Astrocyte (in vitro differentiated cells and primary cell): ENCODE data around the gene RAD51B. TPM values are rescaled to one million over a fixed set of nuclear protein-coding genes. Genes with fewer than 3 reads are reported as not detected.

Source experiments
- DNase-seq: peaks from one replicate; pipeline ENCODE4 v3.0.0-alpha.2; 2010; ENCODE audit warnings: low read depth
- FAIRE-seq: peaks from 2 replicates; lab custom pipeline; 2011; peaks lifted over from hg19 to GRCh38; lab: Jason Lieb, UNC
- H2AFZ ChIP-seq: 2 replicates; pipeline ENCODE4 v1.6.0; 2012; ENCODE audit warnings: low read depth, low read length, inconsistent platforms
- H3K27ac ChIP-seq: 2 replicates; pipeline ENCODE4 v1.5.1; 2011; ENCODE audit warnings: low read depth, low read length, inconsistent platforms
- H3K27me3 ChIP-seq: 2 replicates; pipeline ENCODE4 v1.6.0; 2011; ENCODE audit warnings: low read length, inconsistent platforms; ENCODE audit not compliant: insufficient read depth
- H3K36me3 ChIP-seq: 2 replicates; pipeline ENCODE4 v1.5.1; 2011; ENCODE audit warnings: low read length, inconsistent platforms; ENCODE audit not compliant: insufficient read depth
- H3K4me1 ChIP-seq: 2 replicates; pipeline ENCODE4 v1.5.1; 2011; ENCODE audit warnings: low read length, inconsistent platforms; ENCODE audit not compliant: insufficient read depth
- H3K4me2 ChIP-seq: 2 replicates; pipeline ENCODE4 v1.6.0; 2012; ENCODE audit warnings: low read length, inconsistent platforms
- H3K4me3 ChIP-seq: 2 replicates; pipeline ENCODE4 v1.5.1; 2011; ENCODE audit warnings: low read depth, mild to moderate bottlenecking, low read length, inconsistent platforms; ENCODE audit not compliant: insufficient read depth
- H3K79me2 ChIP-seq: 2 replicates; pipeline ENCODE4 v1.6.0; 2012; ENCODE audit warnings: mild to moderate bottlenecking, low read length, inconsistent platforms; ENCODE audit not compliant: insufficient read depth
- H3K9ac ChIP-seq: 2 replicates; pipeline ENCODE4 v1.6.0; 2012; ENCODE audit warnings: mild to moderate bottlenecking, low read length, inconsistent platforms
- H3K9me3 ChIP-seq: 2 replicates; pipeline ENCODE4 v1.5.1; 2012; ENCODE audit warnings: low read depth, mild to moderate bottlenecking, low read length, inconsistent platforms; ENCODE audit not compliant: insufficient read depth
- H4K20me1 ChIP-seq: 2 replicates; pipeline ENCODE4 v1.6.0; 2012; ENCODE audit warnings: low read length, inconsistent platforms; ENCODE audit not compliant: insufficient read depth
- H3K27ac Mint-ChIP-seq: one replicate; pipeline ENCODE4 v1.8.0; 2021; ENCODE audit warnings: mild to moderate bottlenecking, mixed read lengths; ENCODE audit not compliant: unreplicated experiment
- H3K27me3 Mint-ChIP-seq: one replicate; pipeline ENCODE4 v1.8.0; 2021; ENCODE audit warnings: low read depth, mixed read lengths; ENCODE audit not compliant: unreplicated experiment
- H3K36me3 Mint-ChIP-seq: one replicate; pipeline ENCODE4 v1.8.0; 2021; ENCODE audit warnings: low read depth, mixed read lengths; ENCODE audit not compliant: unreplicated experiment
- H3K4me1 Mint-ChIP-seq: one replicate; pipeline ENCODE4 v1.8.0; 2021; ENCODE audit warnings: low read depth, mixed read lengths; ENCODE audit not compliant: unreplicated experiment
- H3K4me3 Mint-ChIP-seq: one replicate; pipeline ENCODE4 v1.8.0; 2021; ENCODE audit warnings: mild to moderate bottlenecking, moderate library complexity, mixed read lengths; ENCODE audit not compliant: unreplicated experiment
- H3K9me3 Mint-ChIP-seq: one replicate; pipeline ENCODE4 v1.8.0; 2021; ENCODE audit warnings: mild to moderate bottlenecking, mixed read lengths; ENCODE audit not compliant: unreplicated experiment
- EZH2 ChIP-seq: IDR thresholded peaks from 2 replicates; pipeline ENCODE4 v1.6.1; 2012; ENCODE audit warnings: mild to moderate bottlenecking, low read length, inconsistent platforms; ENCODE audit not compliant: insufficient read depth
- total RNA-seq: library from RNA; stranded (reverse); gene quantifications from 2 replicates; pipeline ENCODE4 v1.2.1, GENCODE V29; 2021
- TF ChIP-seq, protein P1 (sequence below): IDR thresholded peaks from 2 replicates; pipeline ENCODE4 v1.5.1; 2011; ENCODE audit warnings: low read depth, mild to moderate bottlenecking, inconsistent platforms, low read length, moderate library complexity; ENCODE audit not compliant: insufficient read depth

The RAD51B gene
- total RNA-seq, 1 donor from 2014 or later: 10.8 TPM

DNA sequence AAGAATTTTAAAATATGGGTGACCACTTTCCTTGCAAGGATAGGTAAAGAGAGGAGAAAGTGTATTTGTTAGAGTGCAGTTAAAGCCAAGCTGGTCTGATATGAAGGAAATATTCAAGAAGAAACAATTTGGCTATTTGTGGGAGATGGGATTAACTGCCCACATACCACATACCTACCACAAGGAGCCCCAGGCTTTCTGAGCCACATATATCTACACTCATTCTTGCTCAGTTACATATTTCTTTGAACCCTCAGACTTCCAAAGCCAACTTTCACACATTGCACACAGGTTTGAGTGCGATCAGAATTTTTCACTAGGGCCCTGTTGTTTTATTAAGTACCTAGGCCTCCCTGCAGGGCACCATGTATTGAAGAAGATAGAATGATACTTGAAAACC is 643.1 kb downstream of the RAD51B start:
- no peaks in the 10 kb centered on the region for H3K36me3 Mint-ChIP-seq
- no peaks in the 10 kb centered on the region for H3K79me2 ChIP-seq
- no peaks in the 10 kb centered on the region for H3K9me3 Mint-ChIP-seq
- no peaks in the 10 kb centered on the region for H3K36me3 ChIP-seq
- H3K9ac ChIP-seq: no peak overlapping the region
- H3K27me3 ChIP-seq: no peaks in the 10 kb centered on the region
- H3K27ac ChIP-seq: no peak overlapping the region
- H3K27ac Mint-ChIP-seq: peak overlapping the region; percentile 59
- H3K4me3 ChIP-seq: no peak overlapping the region
- FAIRE-seq: no peak
- no peaks in the 10 kb centered on the region for H3K27me3 Mint-ChIP-seq
- peaks cover 30% of the 10 kb centered on the region for H3K4me1 ChIP-seq
- H3K4me1 Mint-ChIP-seq: peaks cover 38% of the 10 kb centered on the region
- H2AFZ ChIP-seq: no peak overlapping the region
- no peaks in the 10 kb centered on the region for H3K9me3 ChIP-seq
- H3K4me3 Mint-ChIP-seq: no peak overlapping the region
- no peak for DNase-seq
- no peak overlapping the region for H3K4me2 ChIP-seq
- TF ChIP-seq, protein P1, sequence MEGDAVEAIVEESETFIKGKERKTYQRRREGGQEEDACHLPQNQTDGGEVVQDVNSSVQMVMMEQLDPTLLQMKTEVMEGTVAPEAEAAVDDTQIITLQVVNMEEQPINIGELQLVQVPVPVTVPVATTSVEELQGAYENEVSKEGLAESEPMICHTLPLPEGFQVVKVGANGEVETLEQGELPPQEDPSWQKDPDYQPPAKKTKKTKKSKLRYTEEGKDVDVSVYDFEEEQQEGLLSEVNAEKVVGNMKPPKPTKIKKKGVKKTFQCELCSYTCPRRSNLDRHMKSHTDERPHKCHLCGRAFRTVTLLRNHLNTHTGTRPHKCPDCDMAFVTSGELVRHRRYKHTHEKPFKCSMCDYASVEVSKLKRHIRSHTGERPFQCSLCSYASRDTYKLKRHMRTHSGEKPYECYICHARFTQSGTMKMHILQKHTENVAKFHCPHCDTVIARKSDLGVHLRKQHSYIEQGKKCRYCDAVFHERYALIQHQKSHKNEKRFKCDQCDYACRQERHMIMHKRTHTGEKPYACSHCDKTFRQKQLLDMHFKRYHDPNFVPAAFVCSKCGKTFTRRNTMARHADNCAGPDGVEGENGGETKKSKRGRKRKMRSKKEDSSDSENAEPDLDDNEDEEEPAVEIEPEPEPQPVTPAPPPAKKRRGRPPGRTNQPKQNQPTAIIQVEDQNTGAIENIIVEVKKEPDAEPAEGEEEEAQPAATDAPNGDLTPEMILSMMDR: peak; percentile 37
- no peak for TF ChIP-seq EZH2
- H4K20me1 ChIP-seq: no peaks in the 10 kb centered on the region

DNA sequence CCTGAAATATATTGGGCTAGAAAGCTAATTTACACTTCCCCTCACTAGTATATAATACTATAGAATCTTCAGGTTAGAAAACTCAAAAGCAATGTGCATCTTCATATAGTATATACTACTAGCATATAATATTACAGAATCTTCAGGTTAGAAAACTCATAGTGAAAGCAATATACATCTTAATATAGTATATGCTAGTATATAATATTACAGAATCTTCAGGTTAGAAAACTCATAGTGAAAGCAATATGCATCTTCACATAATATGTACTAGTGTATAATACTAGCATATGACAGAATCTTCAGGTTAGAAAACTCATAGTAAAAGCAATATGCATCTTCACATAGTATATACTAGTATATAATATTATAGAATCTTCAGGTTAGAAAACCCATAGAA is 643.7 kb downstream of the RAD51B start:
- Histone ChIP-seq H3K27ac (no peak overlapping the region), H3K4me3 (no peak overlapping the region), H3K4me2 (no peak overlapping the region), H3K27me3 (no peaks in the 10 kb centered on the region), H4K20me1 (no peaks in the 10 kb centered on the region), H3K9me3 (no peaks in the 10 kb centered on the region), H3K4me1 (peaks cover 31% of the 10 kb centered on the region), H2AFZ (no peak overlapping the region), H3K79me2 (no peaks in the 10 kb centered on the region), H3K36me3 (no peaks in the 10 kb centered on the region), H3K9ac (no peak overlapping the region)
- Mint-ChIP-seq H3K4me3 (no peak overlapping the region), H3K27me3 (no peaks in the 10 kb centered on the region), H3K4me1 (peaks cover 42% of the 10 kb centered on the region), H3K36me3 (no peaks in the 10 kb centered on the region), H3K27ac (no peak overlapping the region), H3K9me3 (no peaks in the 10 kb centered on the region)
- FAIRE-seq (no peak), DNase-seq (no peak)
- no peak for TF ChIP-seq EZH2
- TF ChIP-seq, protein P1: no peak

DNA sequence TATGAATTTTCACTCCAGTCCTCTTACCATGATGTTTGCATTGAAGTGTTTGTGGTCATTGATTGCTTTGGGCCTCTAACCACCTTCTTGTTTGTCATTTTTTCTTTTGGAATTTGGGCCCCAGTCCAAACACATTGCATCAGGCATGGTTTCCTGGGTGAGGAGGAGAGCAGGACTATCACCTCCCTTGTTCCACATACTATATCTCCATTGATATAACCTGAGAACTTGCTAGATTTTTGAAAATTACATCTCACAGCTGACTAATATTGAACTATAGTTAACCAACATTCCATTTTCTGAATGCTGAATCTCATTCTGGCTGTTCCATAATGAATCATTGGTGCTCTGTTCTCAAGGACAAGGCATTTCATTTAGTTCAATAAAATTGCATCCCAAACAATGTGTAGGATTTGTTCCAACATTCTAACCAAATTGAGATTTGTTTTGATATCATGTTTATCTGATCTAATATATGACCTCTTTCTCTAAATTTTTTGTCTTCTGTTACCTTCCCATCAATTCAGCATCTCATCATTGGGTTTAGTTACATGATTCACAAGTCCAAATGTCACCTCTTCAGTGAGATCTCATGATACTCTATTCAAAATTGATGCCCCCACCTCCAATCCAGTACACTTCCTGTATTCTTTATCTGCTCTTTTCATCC is 644.3 kb downstream of the RAD51B start:
- H3K27me3 Mint-ChIP-seq: no peaks in the 10 kb centered on the region
- H3K9ac ChIP-seq: no peak overlapping the region
- H3K9me3 ChIP-seq: no peaks in the 10 kb centered on the region
- no peak for DNase-seq
- H3K4me2 ChIP-seq: no peak overlapping the region
- no peak for FAIRE-seq
- no peak overlapping the region for H2AFZ ChIP-seq
- no peaks in the 10 kb centered on the region for H3K36me3 ChIP-seq
- no peaks in the 10 kb centered on the region for H3K27me3 ChIP-seq
- peaks cover 42% of the 10 kb centered on the region for H3K4me1 Mint-ChIP-seq
- H3K79me2 ChIP-seq: no peaks in the 10 kb centered on the region
- H3K4me3 Mint-ChIP-seq: no peak overlapping the region
- no peak overlapping the region for H3K27ac Mint-ChIP-seq
- no peaks in the 10 kb centered on the region for H4K20me1 ChIP-seq
- TF ChIP-seq, protein P1: no peak
- TF ChIP-seq EZH2: no peak
- peaks cover 33% of the 10 kb centered on the region for H3K4me1 ChIP-seq
- H3K27ac ChIP-seq: peak overlapping the region; percentile 35
- no peak overlapping the region for H3K4me3 ChIP-seq
- no peaks in the 10 kb centered on the region for H3K9me3 Mint-ChIP-seq
- H3K36me3 Mint-ChIP-seq: no peaks in the 10 kb centered on the region
